Lower lobe of right lung (tissue), 2 donors: Measurements from ENCODE around the gene WDR45. TPM values are rescaled to one million over a fixed set of nuclear protein-coding genes. Genes with fewer than 3 reads are reported as not detected.

Experiments
- ATAC-seq, 2 donors: fragments of 200-7000 bp; cut with Tn5 transposase; one replicate each; pipeline ENCODE4 v1.9.1; 2020 to 2022; ENCODE audit warnings: mild to moderate bottlenecking in 2 of 2, moderate library complexity in 2 of 2
- DNase-seq: peaks from one replicate; pipeline ENCODE4 v3.0.0-alpha.2; 2020
- H3K27ac ChIP-seq: fragments of 200-600 bp; one replicate; pipeline ENCODE4 v1.8.0; 2022
- H3K27me3 ChIP-seq: fragments of 200-600 bp; one replicate; pipeline ENCODE4 v1.8.0; 2022; ENCODE audit warnings: low read depth
- H3K36me3 ChIP-seq: fragments of 200-600 bp; one replicate; pipeline ENCODE4 v1.8.0; 2022; ENCODE audit warnings: mild to moderate bottlenecking
- H3K4me1 ChIP-seq: fragments of 200-600 bp; one replicate; pipeline ENCODE4 v1.8.0; 2022
- H3K4me3 ChIP-seq: fragments of 200-600 bp; one replicate; pipeline ENCODE4 v1.8.0; 2022; ENCODE audit warnings: mild to moderate bottlenecking
- H3K9me3 ChIP-seq: fragments of 200-600 bp; one replicate; pipeline ENCODE4 v1.8.0; 2022
- CTCF ChIP-seq: fragments of 200-600 bp; IDR thresholded peaks from one replicate; pipeline ENCODE4 v1.8.0; 2022; ENCODE audit warnings: antibody characterized with exemption, mild to moderate bottlenecking
- intact Hi-C: fragments of 100-400 bp; cut with DNase I; formaldehyde crosslinking; loops from one replicate; pipeline ENCODE4 v1.11.0; 2022
- total RNA-seq: library from RNA; stranded (reverse); fragmentation: NEBNext Ultra II Directional; extraction: Animal tissue kit (Norgen Biotek cat#: 25700); gene quantifications from one replicate; pipeline ENCODE4 v1.2.1, GENCODE V29; 2021
- donor health status: DM: no; HTN: yes; CAD: no; lungs with severe emphysema.

The WDR45 gene
- total RNA-seq, 1 donor from 2014 or later, result 54.8 TPM

GRCh38 chrX:49096419-49096818 is 16.7 kb upstream of the WDR45 start:
- no peak for TF ChIP-seq CTCF
- no peak overlapping the region for H3K27ac ChIP-seq
- DNase-seq (no peak), ATAC-seq (no peak)
- intact Hi-C loops, result no loop called here
- H3K9me3 ChIP-seq, result no peaks in the 10 kb centered on the region
- no peaks in the 10 kb centered on the region for H3K36me3 ChIP-seq
- H3K4me1 ChIP-seq, result no peaks in the 10 kb centered on the region
- no peak overlapping the region for H3K4me3 ChIP-seq
- H3K27me3 ChIP-seq, result no peaks in the 10 kb centered on the region

GRCh38 chrX:49089553-49089952 is 9.9 kb upstream of the WDR45 start:
- Histone ChIP-seq H3K27ac (no peak overlapping the region), H3K9me3 (no peaks in the 10 kb centered on the region), H3K4me3 (no peak overlapping the region), H3K36me3 (no peaks in the 10 kb centered on the region), H3K27me3 (no peaks in the 10 kb centered on the region), H3K4me1 (no peaks in the 10 kb centered on the region)
- DNase-seq, result no peak
- ATAC-seq, result no peak
- intact Hi-C loops, result no loop called here
- TF ChIP-seq CTCF, result no peak

- ATAC-seq (no peak), DNase-seq (no peak)
- no peak for TF ChIP-seq CTCF
- Histone ChIP-seq H3K27me3 (no peaks in the 10 kb centered on the region), H3K36me3 (peaks cover 2% of the 10 kb centered on the region), H3K27ac (no peak overlapping the region), H3K4me1 (no peaks in the 10 kb centered on the region), H3K9me3 (no peaks in the 10 kb centered on the region), H3K4me3 (no peak overlapping the region)
- intact Hi-C loops, result no loop called here
Observed at GRCh38 chrX:49082271-49082871, 2.7 kb upstream of the WDR45 start.

- H3K4me3 ChIP-seq, result no peak overlapping the region
- no peaks in the 10 kb centered on the region for H3K27me3 ChIP-seq
- TF ChIP-seq CTCF, result no peak
- no peak overlapping the region for H3K27ac ChIP-seq
- no peaks in the 10 kb centered on the region for H3K9me3 ChIP-seq
- H3K36me3 ChIP-seq, result peaks cover 12% of the 10 kb centered on the region
- H3K4me1 ChIP-seq, result peaks cover 7% of the 10 kb centered on the region
- DNase-seq, result no peak
- intact Hi-C loops, result no loop called here
- no peak for ATAC-seq
Observed at GRCh38 chrX:49077941-49078340, 1.7 kb downstream of the WDR45 start.

- ATAC-seq (no peak), DNase-seq (no peak)
- H3K27me3 ChIP-seq, result no peaks in the 10 kb centered on the region
- no peak overlapping the region for H3K4me3 ChIP-seq
- H3K4me1 ChIP-seq, result peaks cover 13% of the 10 kb centered on the region
- peaks cover 12% of the 10 kb centered on the region for H3K36me3 ChIP-seq
- H3K9me3 ChIP-seq, result no peaks in the 10 kb centered on the region
- TF ChIP-seq CTCF, result no peak
- H3K27ac ChIP-seq, result no peak overlapping the region
- intact Hi-C loops, result no loop called here
Observed at GRCh38 chrX:49075347-49075746, 4.3 kb downstream of the WDR45 start.
